WTC11 (cell line): Measurements from ENCODE around the gene GORASP1.

Source experiments
- FOXK1 ChIP-seq: sonication (generic); formaldehyde crosslinking; IDR thresholded peaks from 2 replicates; pipeline ENCODE4 v1.8.0; 2022; ENCODE audit warnings: mild to moderate bottlenecking, moderate library complexity, missing genetic modification reagents
- OVOL2 ChIP-seq: fragments of 250-450 bp; sonication (Bioruptor Pico); IDR thresholded peaks from 2 replicates; pipeline ENCODE4 v1.9.0; 2021; ENCODE audit warnings: mild to moderate bottlenecking, borderline replicate concordance
- RELA ChIP-seq: sonication (generic); formaldehyde crosslinking; IDR thresholded peaks from 2 replicates; pipeline ENCODE4 v1.8.1; 2022; ENCODE audit warnings: missing genetic modification reagents, mild to moderate bottlenecking, borderline replicate concordance
- TCF7 ChIP-seq: sonication (generic); formaldehyde crosslinking; IDR thresholded peaks from 2 replicates; pipeline ENCODE4 v1.8.0; 2022; ENCODE audit warnings: mild to moderate bottlenecking, low read depth, missing genetic modification reagents, moderate library complexity
- TEAD4 ChIP-seq: sonication (generic); formaldehyde crosslinking; IDR thresholded peaks from 2 replicates; pipeline ENCODE4 v1.8.0; 2022; ENCODE audit warnings: mild to moderate bottlenecking, missing genetic modification reagents
- ZNF423 ChIP-seq: fragments of 250-450 bp; sonication (Bioruptor Pico); IDR thresholded peaks from 2 replicates; pipeline ENCODE4 v2.1.2; 2022; ENCODE audit warnings: mild to moderate bottlenecking, moderate library complexity
- TF ChIP-seq, protein P1 (sequence below): fragments of 200-600 bp; IDR thresholded peaks from 2 replicates; pipeline ENCODE4 v1.8.0; 2022; ENCODE audit warnings: antibody characterized with exemption
- TF ChIP-seq, protein P2 (sequence below): sonication (generic); formaldehyde crosslinking; IDR thresholded peaks from 2 replicates; pipeline ENCODE4 v1.8.0; 2022; ENCODE audit warnings: mild to moderate bottlenecking, missing genetic modification reagents
- TF ChIP-seq, protein P3 (sequence below): sonication (generic); formaldehyde crosslinking; IDR thresholded peaks from 2 replicates; pipeline ENCODE4 v1.8.1; 2023; ENCODE audit warnings: mild to moderate bottlenecking, missing genetic modification reagents
- TF ChIP-seq, protein P4 (sequence below): sonication (generic); formaldehyde crosslinking; IDR thresholded peaks from 2 replicates; pipeline ENCODE4 v1.8.1; 2022; ENCODE audit warnings: low read depth, missing genetic modification reagents, borderline replicate concordance
- TF ChIP-seq, protein P5 (sequence below): sonication (generic); formaldehyde crosslinking; conservative IDR thresholded peaks from 2 replicates; pipeline ENCODE4 v1.8.1; 2022; ENCODE audit warnings: mild to moderate bottlenecking, missing genetic modification reagents
- TF ChIP-seq, protein P6 (sequence below): sonication (generic); formaldehyde crosslinking; IDR thresholded peaks from 2 replicates; pipeline ENCODE4 v1.8.1; 2022; ENCODE audit warnings: missing genetic modification reagents, borderline replicate concordance
- TF ChIP-seq, protein P7 (sequence below): sonication (generic); formaldehyde crosslinking; IDR thresholded peaks from 2 replicates; pipeline ENCODE4 v1.8.0; 2022; ENCODE audit warnings: mild to moderate bottlenecking, missing genetic modification reagents
- TF ChIP-seq, protein P8 (sequence below): sonication (generic); formaldehyde crosslinking; IDR thresholded peaks from 2 replicates; pipeline ENCODE4 v1.8.1; 2023; ENCODE audit warnings: mild to moderate bottlenecking, missing genetic modification reagents, borderline replicate concordance

DNA sequence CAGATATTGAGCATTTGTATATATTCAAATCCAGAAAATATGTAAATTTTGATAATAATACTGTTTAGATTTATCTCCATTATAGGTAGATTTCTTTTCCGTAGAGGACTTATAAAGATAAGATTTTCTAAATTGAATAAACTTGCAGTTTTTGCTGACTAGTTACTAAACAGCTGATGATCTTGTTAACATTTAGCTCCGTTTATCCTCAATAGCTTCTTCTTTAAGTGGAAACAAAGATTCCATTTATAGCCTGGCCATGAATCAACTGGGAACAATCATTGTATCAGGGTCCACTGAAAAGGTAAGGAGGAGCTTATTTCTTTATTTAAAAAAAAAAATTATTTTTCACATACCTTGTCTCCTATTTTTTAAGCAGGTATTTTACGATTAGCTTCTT is 38.9 kb downstream of the GORASP1 start:
- no peak for TF ChIP-seq TCF7 (CRISPR knock-in tag)
- TF ChIP-seq, protein P1, sequence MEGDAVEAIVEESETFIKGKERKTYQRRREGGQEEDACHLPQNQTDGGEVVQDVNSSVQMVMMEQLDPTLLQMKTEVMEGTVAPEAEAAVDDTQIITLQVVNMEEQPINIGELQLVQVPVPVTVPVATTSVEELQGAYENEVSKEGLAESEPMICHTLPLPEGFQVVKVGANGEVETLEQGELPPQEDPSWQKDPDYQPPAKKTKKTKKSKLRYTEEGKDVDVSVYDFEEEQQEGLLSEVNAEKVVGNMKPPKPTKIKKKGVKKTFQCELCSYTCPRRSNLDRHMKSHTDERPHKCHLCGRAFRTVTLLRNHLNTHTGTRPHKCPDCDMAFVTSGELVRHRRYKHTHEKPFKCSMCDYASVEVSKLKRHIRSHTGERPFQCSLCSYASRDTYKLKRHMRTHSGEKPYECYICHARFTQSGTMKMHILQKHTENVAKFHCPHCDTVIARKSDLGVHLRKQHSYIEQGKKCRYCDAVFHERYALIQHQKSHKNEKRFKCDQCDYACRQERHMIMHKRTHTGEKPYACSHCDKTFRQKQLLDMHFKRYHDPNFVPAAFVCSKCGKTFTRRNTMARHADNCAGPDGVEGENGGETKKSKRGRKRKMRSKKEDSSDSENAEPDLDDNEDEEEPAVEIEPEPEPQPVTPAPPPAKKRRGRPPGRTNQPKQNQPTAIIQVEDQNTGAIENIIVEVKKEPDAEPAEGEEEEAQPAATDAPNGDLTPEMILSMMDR = no peak
- TF ChIP-seq, protein P2, sequence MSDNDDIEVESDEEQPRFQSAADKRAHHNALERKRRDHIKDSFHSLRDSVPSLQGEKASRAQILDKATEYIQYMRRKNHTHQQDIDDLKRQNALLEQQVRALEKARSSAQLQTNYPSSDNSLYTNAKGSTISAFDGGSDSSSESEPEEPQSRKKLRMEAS (CRISPR knock-in tag) = no peak
- TF ChIP-seq, protein P3, sequence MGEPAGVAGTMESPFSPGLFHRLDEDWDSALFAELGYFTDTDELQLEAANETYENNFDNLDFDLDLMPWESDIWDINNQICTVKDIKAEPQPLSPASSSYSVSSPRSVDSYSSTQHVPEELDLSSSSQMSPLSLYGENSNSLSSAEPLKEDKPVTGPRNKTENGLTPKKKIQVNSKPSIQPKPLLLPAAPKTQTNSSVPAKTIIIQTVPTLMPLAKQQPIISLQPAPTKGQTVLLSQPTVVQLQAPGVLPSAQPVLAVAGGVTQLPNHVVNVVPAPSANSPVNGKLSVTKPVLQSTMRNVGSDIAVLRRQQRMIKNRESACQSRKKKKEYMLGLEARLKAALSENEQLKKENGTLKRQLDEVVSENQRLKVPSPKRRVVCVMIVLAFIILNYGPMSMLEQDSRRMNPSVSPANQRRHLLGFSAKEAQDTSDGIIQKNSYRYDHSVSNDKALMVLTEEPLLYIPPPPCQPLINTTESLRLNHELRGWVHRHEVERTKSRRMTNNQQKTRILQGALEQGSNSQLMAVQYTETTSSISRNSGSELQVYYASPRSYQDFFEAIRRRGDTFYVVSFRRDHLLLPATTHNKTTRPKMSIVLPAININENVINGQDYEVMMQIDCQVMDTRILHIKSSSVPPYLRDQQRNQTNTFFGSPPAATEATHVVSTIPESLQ (CRISPR knock-in tag) = no peak
- TF ChIP-seq, protein P4, sequence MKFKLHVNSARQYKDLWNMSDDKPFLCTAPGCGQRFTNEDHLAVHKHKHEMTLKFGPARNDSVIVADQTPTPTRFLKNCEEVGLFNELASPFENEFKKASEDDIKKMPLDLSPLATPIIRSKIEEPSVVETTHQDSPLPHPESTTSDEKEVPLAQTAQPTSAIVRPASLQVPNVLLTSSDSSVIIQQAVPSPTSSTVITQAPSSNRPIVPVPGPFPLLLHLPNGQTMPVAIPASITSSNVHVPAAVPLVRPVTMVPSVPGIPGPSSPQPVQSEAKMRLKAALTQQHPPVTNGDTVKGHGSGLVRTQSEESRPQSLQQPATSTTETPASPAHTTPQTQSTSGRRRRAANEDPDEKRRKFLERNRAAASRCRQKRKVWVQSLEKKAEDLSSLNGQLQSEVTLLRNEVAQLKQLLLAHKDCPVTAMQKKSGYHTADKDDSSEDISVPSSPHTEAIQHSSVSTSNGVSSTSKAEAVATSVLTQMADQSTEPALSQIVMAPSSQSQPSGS = no peak
- TF ChIP-seq, protein P5, sequence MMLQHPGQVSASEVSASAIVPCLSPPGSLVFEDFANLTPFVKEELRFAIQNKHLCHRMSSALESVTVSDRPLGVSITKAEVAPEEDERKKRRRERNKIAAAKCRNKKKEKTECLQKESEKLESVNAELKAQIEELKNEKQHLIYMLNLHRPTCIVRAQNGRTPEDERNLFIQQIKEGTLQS = no peak
- no peak for TF ChIP-seq TEAD4
- TF ChIP-seq, protein P6, sequence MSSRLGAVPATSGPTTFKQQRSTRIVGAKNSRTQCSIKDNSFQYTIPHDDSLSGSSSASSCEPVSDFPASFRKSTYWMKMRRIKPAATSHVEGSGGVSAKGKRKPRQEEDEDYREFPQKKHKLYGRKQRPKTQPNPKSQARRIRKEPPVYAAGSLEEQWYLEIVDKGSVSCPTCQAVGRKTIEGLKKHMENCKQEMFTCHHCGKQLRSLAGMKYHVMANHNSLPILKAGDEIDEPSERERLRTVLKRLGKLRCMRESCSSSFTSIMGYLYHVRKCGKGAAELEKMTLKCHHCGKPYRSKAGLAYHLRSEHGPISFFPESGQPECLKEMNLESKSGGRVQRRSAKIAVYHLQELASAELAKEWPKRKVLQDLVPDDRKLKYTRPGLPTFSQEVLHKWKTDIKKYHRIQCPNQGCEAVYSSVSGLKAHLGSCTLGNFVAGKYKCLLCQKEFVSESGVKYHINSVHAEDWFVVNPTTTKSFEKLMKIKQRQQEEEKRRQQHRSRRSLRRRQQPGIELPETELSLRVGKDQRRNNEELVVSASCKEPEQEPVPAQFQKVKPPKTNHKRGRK (CRISPR knock-in tag) = no peak
- no peak for TF ChIP-seq OVOL2
- TF ChIP-seq, protein P7, sequence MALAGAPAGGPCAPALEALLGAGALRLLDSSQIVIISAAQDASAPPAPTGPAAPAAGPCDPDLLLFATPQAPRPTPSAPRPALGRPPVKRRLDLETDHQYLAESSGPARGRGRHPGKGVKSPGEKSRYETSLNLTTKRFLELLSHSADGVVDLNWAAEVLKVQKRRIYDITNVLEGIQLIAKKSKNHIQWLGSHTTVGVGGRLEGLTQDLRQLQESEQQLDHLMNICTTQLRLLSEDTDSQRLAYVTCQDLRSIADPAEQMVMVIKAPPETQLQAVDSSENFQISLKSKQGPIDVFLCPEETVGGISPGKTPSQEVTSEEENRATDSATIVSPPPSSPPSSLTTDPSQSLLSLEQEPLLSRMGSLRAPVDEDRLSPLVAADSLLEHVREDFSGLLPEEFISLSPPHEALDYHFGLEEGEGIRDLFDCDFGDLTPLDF (CRISPR knock-in tag) = no peak
- TF ChIP-seq RELA (CRISPR knock-in tag) = no peak
- TF ChIP-seq FOXK1 (CRISPR knock-in tag) = no peak
- TF ChIP-seq, protein P8, sequence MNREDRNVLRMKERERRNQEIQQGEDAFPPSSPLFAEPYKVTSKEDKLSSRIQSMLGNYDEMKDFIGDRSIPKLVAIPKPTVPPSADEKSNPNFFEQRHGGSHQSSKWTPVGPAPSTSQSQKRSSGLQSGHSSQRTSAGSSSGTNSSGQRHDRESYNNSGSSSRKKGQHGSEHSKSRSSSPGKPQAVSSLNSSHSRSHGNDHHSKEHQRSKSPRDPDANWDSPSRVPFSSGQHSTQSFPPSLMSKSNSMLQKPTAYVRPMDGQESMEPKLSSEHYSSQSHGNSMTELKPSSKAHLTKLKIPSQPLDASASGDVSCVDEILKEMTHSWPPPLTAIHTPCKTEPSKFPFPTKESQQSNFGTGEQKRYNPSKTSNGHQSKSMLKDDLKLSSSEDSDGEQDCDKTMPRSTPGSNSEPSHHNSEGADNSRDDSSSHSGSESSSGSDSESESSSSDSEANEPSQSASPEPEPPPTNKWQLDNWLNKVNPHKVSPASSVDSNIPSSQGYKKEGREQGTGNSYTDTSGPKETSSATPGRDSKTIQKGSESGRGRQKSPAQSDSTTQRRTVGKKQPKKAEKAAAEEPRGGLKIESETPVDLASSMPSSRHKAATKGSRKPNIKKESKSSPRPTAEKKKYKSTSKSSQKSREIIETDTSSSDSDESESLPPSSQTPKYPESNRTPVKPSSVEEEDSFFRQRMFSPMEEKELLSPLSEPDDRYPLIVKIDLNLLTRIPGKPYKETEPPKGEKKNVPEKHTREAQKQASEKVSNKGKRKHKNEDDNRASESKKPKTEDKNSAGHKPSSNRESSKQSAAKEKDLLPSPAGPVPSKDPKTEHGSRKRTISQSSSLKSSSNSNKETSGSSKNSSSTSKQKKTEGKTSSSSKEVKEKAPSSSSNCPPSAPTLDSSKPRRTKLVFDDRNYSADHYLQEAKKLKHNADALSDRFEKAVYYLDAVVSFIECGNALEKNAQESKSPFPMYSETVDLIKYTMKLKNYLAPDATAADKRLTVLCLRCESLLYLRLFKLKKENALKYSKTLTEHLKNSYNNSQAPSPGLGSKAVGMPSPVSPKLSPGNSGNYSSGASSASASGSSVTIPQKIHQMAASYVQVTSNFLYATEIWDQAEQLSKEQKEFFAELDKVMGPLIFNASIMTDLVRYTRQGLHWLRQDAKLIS = no peak
- no peak for TF ChIP-seq ZNF423 (CRISPR knock-in tag)
